8988T (cell line): ENCODE measurements around the gene PJVK.

Experiments used
- DNase-seq: peaks from one replicate; pipeline ENCODE4 v3.0.0; 2011

Gene PJVK

DNA sequence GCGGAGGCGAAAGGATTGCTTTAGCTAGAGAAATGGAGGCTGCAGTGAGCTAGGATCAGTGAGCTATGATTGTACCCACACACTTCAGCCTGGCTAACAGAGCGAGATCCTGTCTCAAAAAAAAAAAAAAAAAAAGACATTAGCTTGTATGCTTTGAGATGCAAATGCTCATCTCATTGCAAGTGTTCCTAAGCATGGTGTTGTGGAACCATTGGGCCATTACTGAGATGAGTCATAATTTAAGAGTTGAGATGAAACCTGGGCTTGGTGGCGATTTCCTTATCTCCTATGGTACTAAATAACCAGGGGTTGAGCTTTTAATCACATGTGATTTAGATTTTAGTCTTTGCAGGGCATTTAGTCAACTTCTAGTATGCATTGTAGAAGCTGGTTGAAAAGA lies 31.3 kb downstream of the PJVK start:
- no peak for DNase-seq

DNA sequence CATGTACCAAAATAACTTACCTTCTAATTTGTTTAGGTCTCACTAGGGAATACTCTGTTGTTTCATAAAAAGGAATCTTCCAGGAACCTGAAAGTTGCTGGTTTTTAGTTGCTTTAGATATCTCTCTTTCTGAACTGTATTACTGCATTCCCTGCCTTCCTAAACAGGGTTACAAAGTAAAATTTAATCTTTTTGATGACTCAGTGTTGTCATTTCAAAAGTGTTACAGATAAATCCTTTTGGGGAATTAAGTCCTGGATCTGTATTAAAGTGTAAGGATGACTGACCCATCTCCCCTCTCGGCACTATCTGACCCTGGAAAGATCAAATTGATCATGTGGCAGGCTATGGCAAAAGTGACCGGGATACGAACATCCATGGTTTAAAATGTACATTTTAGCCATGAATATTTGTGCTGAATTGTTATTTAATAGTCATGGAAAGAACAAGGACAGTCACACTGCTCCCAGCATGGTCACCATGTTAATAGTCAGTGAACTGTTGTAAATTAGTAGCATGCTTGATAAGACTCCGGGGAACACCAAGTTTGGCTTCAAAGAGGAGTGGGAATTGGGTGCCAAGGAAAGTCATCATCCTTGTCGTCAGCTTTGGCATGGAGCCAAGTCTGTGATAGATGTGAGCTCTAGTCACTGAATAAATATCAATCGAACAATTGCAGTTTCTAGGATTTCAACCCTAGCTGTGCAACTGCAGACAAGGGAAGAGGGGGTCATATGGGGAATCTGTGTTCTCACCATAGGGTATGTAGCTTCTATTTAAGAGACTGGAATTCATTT lies 33.3 kb downstream of the PJVK start:
- no peak for DNase-seq

DNA sequence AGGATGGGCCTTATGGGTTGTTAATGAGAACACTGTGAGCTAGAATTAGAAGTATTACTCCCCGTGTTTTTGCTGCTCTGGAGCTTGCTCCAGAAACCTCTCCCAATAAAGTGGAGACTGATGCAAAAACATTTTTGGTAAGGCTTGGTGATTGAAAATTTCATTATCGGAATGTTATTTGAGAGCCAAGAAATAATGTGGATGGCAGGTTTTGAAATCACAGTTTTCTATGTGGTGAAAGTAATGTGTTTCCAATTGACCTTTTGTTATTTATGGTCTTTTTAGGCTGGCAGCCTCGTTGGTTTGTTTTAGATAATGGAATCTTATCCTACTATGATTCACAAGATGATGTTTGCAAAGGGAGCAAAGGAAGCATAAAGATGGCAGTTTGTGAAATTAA lies 34.2 kb downstream of the PJVK start:
- no peak for DNase-seq

DNA sequence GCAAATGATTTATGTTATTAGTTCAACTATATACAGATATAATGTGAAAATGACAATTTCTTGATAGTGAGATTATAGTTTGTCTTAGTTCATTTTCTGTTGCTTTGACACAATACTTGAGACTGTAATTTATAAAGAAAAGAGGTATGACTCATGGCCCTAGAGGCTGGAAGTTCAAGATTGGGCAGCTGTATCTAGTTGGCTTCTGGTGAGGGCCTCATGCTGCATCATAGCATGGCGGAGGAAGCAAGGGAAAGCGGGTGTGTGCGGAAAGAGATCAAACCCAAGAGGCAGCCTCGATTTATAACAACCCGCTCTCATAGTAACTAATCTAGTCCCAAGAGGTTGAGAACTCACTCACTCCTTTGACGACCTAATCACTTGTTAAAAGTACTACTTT lies 40.4 kb downstream of the PJVK start:
- no peak for DNase-seq

DNA sequence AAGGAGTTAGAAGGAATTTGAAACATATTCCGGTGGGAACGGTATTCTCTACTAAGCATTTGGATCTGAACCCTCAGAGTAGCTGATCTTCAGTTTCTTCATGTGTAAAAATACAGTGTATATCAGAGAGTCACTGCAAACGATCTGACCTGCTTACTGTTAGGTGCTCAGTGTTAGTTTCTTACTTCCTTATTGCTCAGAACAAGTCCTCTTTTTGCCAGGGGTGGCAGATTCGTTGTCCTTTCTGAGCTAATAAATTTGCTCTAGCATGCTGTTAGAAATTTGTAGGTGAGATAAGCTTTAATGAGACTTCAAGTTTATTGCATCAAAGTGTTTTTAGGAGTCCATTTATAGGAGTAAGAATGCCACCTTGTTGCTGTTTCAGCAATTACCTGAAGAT lies 44.9 kb downstream of the PJVK start:
- no peak for DNase-seq

DNA sequence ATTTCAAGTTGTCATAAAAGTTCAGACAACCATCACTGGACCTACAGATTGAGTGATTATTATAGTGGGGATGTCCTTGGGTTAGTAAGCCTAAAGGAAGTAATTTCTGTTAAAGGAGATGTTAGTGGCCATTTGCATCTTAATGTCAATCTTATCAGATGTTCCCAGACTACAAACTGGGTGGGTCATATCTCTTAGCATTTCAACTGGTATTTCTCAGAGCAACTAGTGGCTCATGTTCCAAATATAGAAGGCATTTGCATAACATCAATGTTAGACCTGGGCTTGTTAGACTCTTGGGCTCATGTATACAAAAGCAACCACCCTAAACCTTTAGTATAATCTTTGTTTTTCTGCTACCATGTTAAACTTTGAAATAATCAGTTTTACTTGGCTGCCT lies 47.0 kb downstream of the PJVK start:
- no peak for DNase-seq

DNA sequence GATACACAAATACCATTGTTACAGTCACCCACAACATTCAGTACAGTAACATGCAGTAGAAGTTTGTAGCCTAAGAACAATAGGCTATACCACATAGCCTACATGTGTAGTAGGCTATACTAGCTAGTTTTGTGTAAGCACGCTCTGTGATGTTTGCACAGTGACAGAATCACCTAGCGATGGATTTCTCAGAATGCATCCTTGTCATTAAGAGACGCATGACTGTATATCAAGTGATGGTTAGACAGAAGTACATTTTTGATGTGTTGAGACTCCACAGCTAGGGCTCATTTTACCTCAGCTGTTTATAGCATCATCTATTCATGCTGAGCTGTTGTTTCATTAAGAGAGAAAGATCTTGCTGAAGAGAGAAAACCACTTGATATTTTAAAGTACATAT lies 48.5 kb downstream of the PJVK start:
- no peak for DNase-seq

DNA sequence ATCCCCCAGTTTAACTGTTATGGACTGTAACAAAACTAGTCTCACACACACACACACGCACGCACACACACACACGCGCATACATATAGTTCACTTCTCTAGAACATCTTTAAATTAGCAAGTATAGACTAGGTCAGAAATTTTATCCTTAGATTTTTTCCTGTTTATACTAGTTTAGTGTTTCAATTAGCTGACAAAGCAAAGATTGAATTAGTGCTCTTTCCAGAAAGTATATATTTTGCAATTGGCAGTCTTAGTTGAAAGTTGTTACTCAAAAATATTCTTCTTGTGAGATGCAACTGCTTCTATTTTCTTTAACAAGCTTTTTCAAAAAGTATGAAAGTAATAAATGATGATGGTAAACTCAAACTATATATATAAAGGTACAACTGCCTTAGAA lies 51.6 kb downstream of the PJVK start:
- no peak for DNase-seq

DNA sequence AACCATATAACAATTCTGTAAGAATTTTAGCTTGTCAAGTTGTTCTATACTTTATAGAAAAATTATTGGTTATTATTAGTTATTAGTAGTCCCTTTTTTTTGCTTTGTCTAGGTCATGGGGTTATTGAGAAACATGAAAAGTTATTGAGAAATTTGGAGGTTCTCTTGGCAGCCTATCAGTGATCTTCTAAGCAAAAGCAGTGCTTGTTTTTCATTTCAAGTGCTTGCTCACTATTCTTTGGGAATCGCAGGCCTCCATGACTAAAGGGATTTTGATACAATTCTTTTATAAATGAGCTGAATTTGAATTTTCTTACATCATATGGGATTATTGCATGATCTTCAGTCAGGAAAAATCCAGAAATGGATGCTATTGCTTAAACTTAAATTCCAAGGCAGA lies 54.9 kb downstream of the PJVK start:
- no peak for DNase-seq

DNA sequence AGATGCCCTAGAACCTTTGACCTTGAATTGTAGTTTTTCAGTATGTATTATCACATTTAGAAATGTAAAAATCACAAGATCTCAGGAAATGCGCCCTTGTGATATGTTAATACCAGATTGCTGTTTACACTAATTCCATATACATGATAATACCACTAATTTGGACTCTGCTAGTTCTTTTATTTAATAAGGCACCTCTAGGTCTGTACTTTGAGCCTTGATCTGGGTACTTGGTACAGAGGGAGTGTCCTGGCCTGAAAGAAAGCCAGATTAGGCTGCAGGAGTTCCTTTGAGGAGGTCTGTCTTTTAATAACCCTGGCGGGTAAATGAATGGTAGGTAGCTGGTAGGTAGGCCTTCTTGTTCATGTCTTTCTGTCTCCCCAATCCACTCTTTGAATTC lies 55.3 kb downstream of the PJVK start:
- DNase-seq = no peak

DNA sequence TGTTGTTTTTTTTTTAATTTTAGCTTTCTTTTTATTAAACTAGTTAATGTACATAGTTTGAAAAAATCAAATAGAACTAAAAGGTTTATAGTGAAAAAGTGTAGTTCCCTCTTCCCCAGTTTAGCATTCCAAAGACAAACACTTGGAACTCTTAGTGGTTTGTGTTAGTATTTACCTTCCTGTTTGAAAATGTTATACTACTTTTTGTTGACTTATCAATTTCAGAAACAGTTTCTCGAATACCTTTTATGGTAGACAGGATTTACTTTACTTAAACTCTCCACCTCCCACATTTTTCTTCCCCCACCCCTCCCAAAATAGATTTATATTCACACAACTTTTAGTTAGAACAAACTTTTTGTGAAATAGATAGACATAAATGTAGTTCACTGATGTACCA lies 55.8 kb downstream of the PJVK start:
- no peak for DNase-seq

DNA sequence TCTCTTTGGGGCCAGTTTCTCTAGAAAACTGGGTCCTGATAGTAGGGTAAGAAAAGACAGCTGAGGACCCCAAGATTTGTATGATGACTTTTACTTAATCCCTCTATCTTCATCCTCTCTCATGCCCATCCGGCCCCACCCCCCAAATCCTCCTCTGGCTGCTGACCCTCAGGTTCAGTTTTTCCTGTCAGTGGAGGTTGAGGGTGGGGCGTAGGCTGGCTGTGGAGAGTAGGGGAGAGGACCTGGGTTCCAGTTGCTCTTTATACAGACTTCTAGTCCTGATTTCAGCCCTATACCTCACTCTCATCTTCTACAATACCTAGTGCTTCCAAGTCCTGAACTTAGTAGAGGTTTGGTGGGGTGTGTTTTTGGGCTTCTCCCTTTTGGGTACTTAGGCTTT lies 57.5 kb downstream of the PJVK start:
- DNase-seq = no peak

DNA sequence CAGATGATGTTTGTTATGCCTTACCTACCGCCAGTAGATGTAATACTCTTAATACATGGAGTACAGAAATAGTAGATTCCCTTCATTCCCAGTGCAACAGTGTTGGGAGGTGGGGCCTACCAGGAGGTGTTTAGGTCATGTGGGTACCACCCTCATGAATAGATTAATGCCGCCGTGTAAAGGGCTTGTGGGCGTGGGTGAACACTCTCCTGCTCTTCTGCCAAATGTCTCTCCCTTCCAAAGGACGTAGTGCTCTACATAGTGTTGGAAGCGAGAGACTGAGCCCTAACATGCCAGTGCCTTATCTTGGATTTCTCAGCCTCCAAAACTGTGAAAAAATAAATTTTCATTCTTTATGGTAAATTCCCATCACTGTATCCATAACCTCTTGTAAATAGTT lies 59.2 kb downstream of the PJVK start:
- DNase-seq = no peak
